GM06990 (cell line): Measurements from ENCODE around the gene DEK.
"Not testable (repeated sequence)": the region's sequence is repeated elsewhere in the genome, so short reads cannot be mapped to it uniquely, and the experiment has no call there.

Experiments
- DNase-seq: peaks from one replicate; pipeline ENCODE4 v3.0.0-alpha.2; 2011; ENCODE audit not compliant: insufficient read length; ENCODE audit errors: extremely low read depth
- H3K27me3 ChIP-seq: replicated peaks from 2 replicates; pipeline ENCODE4 v1.6.0; 2011; ENCODE audit warnings: low read length; ENCODE audit not compliant: control insufficient read depth, insufficient read depth
- H3K36me3 ChIP-seq: 2 replicates; pipeline ENCODE4 v1.5.1; 2011; ENCODE audit warnings: low read length; ENCODE audit not compliant: control insufficient read depth, insufficient read depth
- H3K4me3 ChIP-seq: replicated peaks from 2 replicates; pipeline ENCODE4 v1.5.1; 2011; ENCODE audit warnings: low read depth, mild to moderate bottlenecking, control low read depth, low read length
- CTCF ChIP-seq: IDR thresholded peaks from 2 replicates; pipeline ENCODE4 v1.5.1; 2011; ENCODE audit warnings: low read length, control low read depth, mild to moderate bottlenecking, inconsistent platforms; ENCODE audit not compliant: insufficient read depth, poor library complexity, severe bottlenecking

Gene DEK

DNA sequence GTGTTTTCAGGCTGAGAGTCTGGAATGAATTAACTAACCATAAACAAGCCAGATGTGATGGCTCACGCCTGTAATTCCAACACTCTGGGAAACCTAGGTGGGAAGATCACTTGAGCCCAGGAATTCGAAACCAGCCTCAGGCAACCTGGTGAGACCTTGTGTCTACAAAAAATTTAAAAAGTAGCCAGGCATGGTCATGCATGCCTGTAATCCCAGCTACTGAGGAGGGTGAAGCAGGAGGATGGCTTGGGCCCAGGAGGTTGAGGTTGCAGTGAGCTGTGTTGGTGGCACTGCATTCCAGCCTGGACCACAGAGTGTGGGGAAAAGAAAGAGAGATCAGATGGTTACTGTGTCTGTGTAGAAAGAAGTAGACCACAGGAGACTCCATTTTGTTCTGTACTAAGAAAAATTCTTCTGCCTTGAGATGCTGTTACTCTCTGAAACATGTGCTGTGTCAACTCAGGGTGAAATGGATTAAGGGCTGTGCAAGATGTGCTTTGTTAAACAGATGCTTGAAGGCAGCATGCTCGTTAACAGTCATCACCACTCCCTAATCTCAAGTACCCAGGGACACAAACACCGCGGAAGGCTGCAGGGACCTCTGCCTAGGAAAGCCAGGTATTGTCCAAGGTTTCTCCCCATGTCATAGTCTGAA is 37.8 kb downstream of the DEK start:
- not testable (repeated sequence) for DNase-seq, H3K4me3 ChIP-seq, H3K27me3 ChIP-seq, H3K36me3 ChIP-seq

DNA sequence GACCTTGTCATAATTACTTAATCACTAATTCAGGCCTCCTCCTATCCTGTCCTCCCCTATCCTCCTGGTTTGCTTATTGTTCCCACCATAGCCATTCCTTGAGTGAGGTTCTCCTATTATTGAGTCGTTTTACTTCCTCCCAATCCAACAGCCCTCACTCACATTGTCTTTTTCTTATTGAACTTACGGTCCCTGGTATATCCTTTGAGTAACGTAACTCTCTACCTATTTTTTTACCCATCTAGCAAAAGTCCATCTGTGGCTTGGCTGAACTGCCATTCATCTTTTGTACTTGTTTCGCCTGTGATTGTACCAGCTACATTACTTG is 43.1 kb downstream of the DEK start:
- H3K4me3 ChIP-seq = no peak overlapping the region
- no peak for TF ChIP-seq CTCF
- no peaks in the 10 kb centered on the region for H3K27me3 ChIP-seq
- no peaks in the 10 kb centered on the region for H3K36me3 ChIP-seq
- no peak for DNase-seq

GRCh38 chr6:18219591-18219990 is 44.7 kb downstream of the DEK start:
- no peak overlapping the region for H3K4me3 ChIP-seq
- no peak for TF ChIP-seq CTCF
- H3K36me3 ChIP-seq = no peaks in the 10 kb centered on the region
- no peaks in the 10 kb centered on the region for H3K27me3 ChIP-seq
- DNase-seq = no peak

DNA sequence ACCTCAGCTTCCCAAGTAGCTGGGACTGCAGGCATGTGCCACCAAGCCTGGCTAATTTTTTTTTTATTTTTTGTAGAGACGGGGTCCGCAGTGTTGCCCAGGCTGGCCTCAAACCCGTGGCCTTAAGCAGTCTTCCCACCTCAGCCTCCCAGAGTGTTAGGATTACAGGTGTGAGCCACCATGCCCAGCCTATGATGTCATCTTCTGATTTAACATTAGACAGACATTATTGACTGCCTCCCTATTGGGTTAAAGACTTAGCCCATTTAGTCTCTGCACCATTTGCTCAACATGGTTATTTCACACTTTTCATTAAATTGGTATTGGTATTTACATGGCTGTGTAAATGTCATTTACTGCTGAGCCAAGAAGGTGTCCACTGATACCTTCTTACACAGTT is 46.1 kb downstream of the DEK start:
- H3K27me3 ChIP-seq = no peaks in the 10 kb centered on the region
- no peak for TF ChIP-seq CTCF
- no peak for DNase-seq
- no peak overlapping the region for H3K4me3 ChIP-seq
- H3K36me3 ChIP-seq = no peaks in the 10 kb centered on the region

GRCh38 chr6:18216411-18216810 is 47.9 kb downstream of the DEK start:
- Histone ChIP-seq H3K36me3 (no peaks in the 10 kb centered on the region), H3K4me3 (no peak overlapping the region), H3K27me3 (no peaks in the 10 kb centered on the region)
- no peak for DNase-seq
- no peak for TF ChIP-seq CTCF

- Histone ChIP-seq H3K4me3 (no peak overlapping the region), H3K27me3 (no peaks in the 10 kb centered on the region), H3K36me3 (no peaks in the 10 kb centered on the region)
- no peak for DNase-seq
- TF ChIP-seq CTCF = no peak
These were observed 48.9 kb downstream of the DEK start for GRCh38 chr6:18215436-18215835.
